Activated T-cell treated with anti-CD3 and anti-CD28 coated beads, Interleukin-2, amount 50 U/mL, for 72 hours (primary cell): ENCODE data around the gene RCSD1. TPM values are rescaled to one million over a fixed set of nuclear protein-coding genes. Genes with fewer than 3 reads are reported as not detected.

Experiments
- ATAC-seq, 2 donors: fragments of 150-1000 bp; cut with Tn5 transposase; replicated peaks in 1 of 2; 2 replicates each; pipeline ENCODE4 v1.10.0; 2021; ENCODE audit warnings: moderate library complexity in 2 of 2, mild to moderate bottlenecking in 1 of 2
- DNase-seq, 2 donors: peaks; one replicate each; pipeline ENCODE4 v3.0.0; 2021 to 2022; ENCODE audit warnings: mixed read lengths in 1 of 2
- H3K27ac Mint-ChIP-seq: one replicate; pipeline ENCODE4 v1.8.0; 2022; ENCODE audit warnings: mild to moderate bottlenecking, moderate library complexity, mixed read lengths
- H3K27me3 Mint-ChIP-seq: one replicate; pipeline ENCODE4 v1.8.0; 2022; ENCODE audit warnings: low read depth, mixed read lengths
- H3K36me3 Mint-ChIP-seq, 2 donors: one replicate each; pipeline ENCODE4 v1.8.0; 2022; ENCODE audit warnings: mixed read lengths in 2 of 2, mild to moderate bottlenecking in 1 of 2; ENCODE audit not compliant: insufficient read depth in 2 of 2
- H3K4me1 Mint-ChIP-seq: one replicate; pipeline ENCODE4 v1.8.0; 2022; ENCODE audit warnings: low read depth, mixed read lengths
- H3K4me3 Mint-ChIP-seq, 2 donors: one replicate each; pipeline ENCODE4 v1.8.0; 2022; ENCODE audit warnings: mild to moderate bottlenecking in 2 of 2, mixed read lengths in 2 of 2, moderate library complexity in 2 of 2
- H3K9me3 Mint-ChIP-seq, 2 donors: one replicate each; pipeline ENCODE4 v1.8.0; 2022; ENCODE audit warnings: mixed read lengths in 2 of 2
- total RNA-seq, 2 donors: library from RNA; stranded (reverse); gene quantifications; one replicate each; pipeline ENCODE4 v1.2.3, GENCODE V29; 2022

Gene RCSD1
- total RNA-seq, 2 donors from 2014 or later = 62.0 to 69.5 TPM

DNA sequence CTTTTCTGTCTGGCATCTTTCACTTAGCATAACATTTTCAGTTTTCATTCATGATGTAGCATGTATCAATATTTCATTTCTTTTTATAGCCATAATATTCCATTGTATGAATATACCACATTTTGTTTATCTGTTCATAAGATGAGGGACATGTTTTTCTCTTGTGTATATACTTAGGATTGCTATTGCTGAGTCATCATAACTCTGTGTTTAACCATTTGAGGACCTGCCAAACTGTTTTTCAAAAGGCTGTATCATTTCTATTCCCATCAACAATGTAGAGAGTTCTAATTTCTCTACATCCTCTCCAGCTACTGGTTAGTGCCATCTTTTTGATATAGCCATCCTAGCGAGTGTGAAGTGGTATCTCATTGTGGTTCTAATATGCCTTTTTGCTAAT, 118.0 kb downstream of the RCSD1 start:
- DNase-seq = no peak
- no peaks in the 10 kb centered on the region for H3K36me3 Mint-ChIP-seq
- H3K4me3 Mint-ChIP-seq = no peak overlapping the region
- no peaks in the 10 kb centered on the region for H3K9me3 Mint-ChIP-seq
- no peaks in the 10 kb centered on the region for H3K27me3 Mint-ChIP-seq
- no peak overlapping the region for H3K27ac Mint-ChIP-seq
- H3K4me1 Mint-ChIP-seq = peaks cover 25% of the 10 kb centered on the region
- ATAC-seq = no peak

- H3K9me3 Mint-ChIP-seq = no peaks in the 10 kb centered on the region
- DNase-seq = no peak
- H3K27ac Mint-ChIP-seq = no peak overlapping the region
- H3K36me3 Mint-ChIP-seq = no peaks in the 10 kb centered on the region
- no peak for ATAC-seq
- H3K4me1 Mint-ChIP-seq = peaks cover 20% of the 10 kb centered on the region
- no peak overlapping the region for H3K4me3 Mint-ChIP-seq
- no peaks in the 10 kb centered on the region for H3K27me3 Mint-ChIP-seq
Measured at GRCh38 chr1:167748906-167749305, 118.9 kb downstream of the RCSD1 start.

GRCh38 chr1:167749741-167750140, 119.7 kb downstream of the RCSD1 start:
- ATAC-seq = no peak
- Mint-ChIP-seq H3K27me3 (no peaks in the 10 kb centered on the region), H3K4me1 (peaks cover 18% of the 10 kb centered on the region), H3K4me3 (no peak overlapping the region), H3K27ac (no peak overlapping the region), H3K9me3 (no peaks in the 10 kb centered on the region), H3K36me3 (no peaks in the 10 kb centered on the region)
- no peak for DNase-seq

DNA sequence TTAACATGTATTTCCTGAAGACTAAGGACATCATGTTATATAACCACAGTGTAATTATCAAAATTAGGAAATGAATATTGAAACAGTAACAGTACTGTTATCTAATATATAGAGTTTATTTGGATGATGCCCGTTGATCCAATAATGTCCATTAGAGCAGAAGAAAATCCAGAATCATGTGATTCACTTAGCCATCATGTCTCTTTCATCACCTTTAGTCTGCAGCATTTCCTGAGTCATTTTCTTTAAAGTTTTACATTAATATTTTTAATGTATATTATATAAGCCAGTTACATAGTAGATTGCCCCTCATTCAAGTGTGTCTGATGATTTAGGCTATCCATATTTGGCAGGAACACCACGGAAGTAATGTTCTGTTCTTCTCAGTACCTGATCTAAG, 120.6 kb downstream of the RCSD1 start:
- H3K27ac Mint-ChIP-seq = no peak overlapping the region
- no peak for ATAC-seq
- no peaks in the 10 kb centered on the region for H3K27me3 Mint-ChIP-seq
- no peaks in the 10 kb centered on the region for H3K36me3 Mint-ChIP-seq
- H3K4me3 Mint-ChIP-seq = no peak overlapping the region
- H3K9me3 Mint-ChIP-seq = no peaks in the 10 kb centered on the region
- no peak for DNase-seq
- peaks cover 18% of the 10 kb centered on the region for H3K4me1 Mint-ChIP-seq

GRCh38 chr1:167751676-167752075, 121.6 kb downstream of the RCSD1 start:
- peaks cover 20% of the 10 kb centered on the region for H3K4me1 Mint-ChIP-seq
- H3K27ac Mint-ChIP-seq = no peak overlapping the region
- no peak overlapping the region for H3K4me3 Mint-ChIP-seq
- H3K36me3 Mint-ChIP-seq = no peaks in the 10 kb centered on the region
- H3K9me3 Mint-ChIP-seq = no peaks in the 10 kb centered on the region
- DNase-seq (no peak), ATAC-seq (no peak)
- H3K27me3 Mint-ChIP-seq = no peaks in the 10 kb centered on the region

DNA sequence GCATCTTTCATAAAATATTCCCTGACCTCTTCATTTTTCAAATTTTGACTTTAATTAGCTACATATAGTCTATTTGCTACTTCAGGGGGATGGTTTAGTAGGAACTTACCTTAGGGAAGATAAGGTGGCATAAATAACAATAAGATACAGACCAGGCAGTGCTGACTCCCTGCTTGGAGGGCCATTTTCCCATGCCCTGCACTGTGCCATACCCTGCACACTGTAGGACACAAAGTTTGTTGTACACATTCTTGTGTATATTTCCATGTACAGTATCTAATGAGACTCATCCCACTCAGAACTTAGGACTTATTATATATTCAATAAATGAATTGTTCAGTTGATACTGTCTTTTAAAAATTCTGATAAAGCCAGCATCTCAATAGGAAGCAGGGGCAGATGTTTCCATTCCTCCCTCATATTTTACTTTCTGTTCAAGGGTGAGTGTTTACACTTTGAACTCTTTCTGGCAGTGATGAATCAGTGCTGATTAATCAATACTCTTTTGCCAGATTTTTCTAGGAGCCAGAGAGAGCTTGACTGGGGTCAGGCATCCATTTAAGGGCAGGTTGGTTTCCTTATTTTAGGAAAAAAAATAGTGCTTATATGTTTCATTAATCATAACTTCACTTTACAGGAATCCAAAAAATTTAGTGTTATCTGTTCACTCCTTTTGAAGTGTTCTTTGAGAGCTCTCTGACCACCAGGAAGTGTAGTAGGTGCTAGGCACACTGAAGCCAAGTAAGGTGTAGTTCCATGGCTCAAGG, 122.4 kb downstream of the RCSD1 start:
- Mint-ChIP-seq H3K36me3 (no peaks in the 10 kb centered on the region), H3K4me1 (peaks cover 24% of the 10 kb centered on the region), H3K4me3 (peak overlapping the region; percentile 41 to 45), H3K27me3 (no peaks in the 10 kb centered on the region), H3K9me3 (no peaks in the 10 kb centered on the region), H3K27ac (peak overlapping the region; percentile 44)
- DNase-seq (no peak), ATAC-seq (peak; percentile 71 to 80)

GRCh38 chr1:167755654-167756053, 125.6 kb downstream of the RCSD1 start:
- DNase-seq = no peak
- Mint-ChIP-seq H3K4me1 (peaks cover 28% of the 10 kb centered on the region), H3K36me3 (no peaks in the 10 kb centered on the region), H3K27me3 (no peaks in the 10 kb centered on the region), H3K4me3 (no peak overlapping the region), H3K9me3 (no peaks in the 10 kb centered on the region), H3K27ac (no peak overlapping the region)
- ATAC-seq = no peak

Other genes starting within 250 kb of the RCSD1 start
- gene CD247, start 111.7 kb upstream of the RCSD1 start, total RNA-seq = 100 to 1,000 TPM; 160 to 178 TPM
- gene CREG1, start 76.5 kb upstream of the RCSD1 start, total RNA-seq = 1 to 10 TPM; 7.4 to 8.3 TPM
- gene MPZL1, start 91.8 kb downstream of the RCSD1 start, total RNA-seq = 10 to 100 TPM; 17.2 to 20.9 TPM